ENCODE results near the gene GLI3. TPM values are rescaled to one million over a fixed set of nuclear protein-coding genes. Genes with fewer than 3 reads are reported as not detected.

GLI3 gene
- total and polyA plus RNA-seq, 2 of the 8 experiments (the other 6 are each of a cell fraction or from before 2014, with no cell fraction given): 8.0 to 31.1 TPM

DNA sequence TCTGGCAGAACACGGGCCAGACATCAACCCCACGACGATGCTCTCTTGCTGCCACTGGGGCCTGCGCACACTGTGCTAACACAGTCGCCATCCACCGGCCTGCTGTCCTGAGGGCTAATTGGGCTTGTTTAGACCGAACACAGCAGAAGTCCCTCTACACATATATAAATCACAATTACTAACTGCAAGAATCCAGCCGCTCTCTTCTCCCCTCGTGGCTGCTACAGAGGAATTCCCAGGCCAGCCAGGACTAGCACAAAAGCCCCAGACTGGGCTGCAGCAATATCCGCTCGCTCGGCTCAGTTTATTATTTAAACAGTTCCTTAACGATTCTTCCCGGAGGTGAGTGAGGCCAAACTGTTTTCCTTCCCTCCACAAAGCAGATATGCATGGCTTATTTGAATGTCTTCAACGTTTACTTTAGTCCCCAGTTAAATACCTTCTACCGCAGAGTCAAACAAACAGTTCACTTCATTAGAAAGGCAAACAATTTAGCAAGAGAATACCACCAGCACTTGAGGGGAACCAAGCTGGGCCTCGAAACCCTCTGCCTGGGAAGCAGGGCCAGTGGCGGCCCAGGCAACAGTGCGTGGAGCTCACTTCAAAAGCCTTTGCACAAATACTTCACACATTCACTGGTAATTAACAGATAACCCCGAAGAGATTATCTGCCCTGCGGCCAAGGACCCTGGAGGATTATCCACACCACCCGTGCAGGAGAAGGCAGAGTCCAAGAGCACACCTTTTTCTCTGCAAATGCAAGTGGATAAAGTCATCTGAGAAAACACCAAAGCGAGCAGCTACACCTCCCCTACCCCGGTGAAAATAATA is 145.3 kb downstream of the GLI3 start (continued):
- no peak for TF ChIP-seq EZH2 (IDR thresholded peaks at IDR 0.05; ENCODE audit: low read depth, low read length, severe bottlenecking)
- no peak for TF ChIP-seq SP4 (IDR thresholded peaks at IDR 0.05; ENCODE audit: low read length)
- no peak for TF ChIP-seq SRF (IDR thresholded peaks at IDR 0.05; ENCODE audit: low read depth, low read length)
- TF ChIP-seq ASH2L (IDR thresholded peaks at IDR 0.05; ENCODE audit: low read length): no peak
- TF ChIP-seq TAF7 (optimal IDR thresholded peaks at IDR 0.05; ENCODE audit: borderline replicate concordance, low read depth, low read length): no peak
- no peak for TF ChIP-seq HDAC6 (IDR thresholded peaks at IDR 0.05; ENCODE audit: low read depth, low read length)
- TF ChIP-seq, protein P1, sequence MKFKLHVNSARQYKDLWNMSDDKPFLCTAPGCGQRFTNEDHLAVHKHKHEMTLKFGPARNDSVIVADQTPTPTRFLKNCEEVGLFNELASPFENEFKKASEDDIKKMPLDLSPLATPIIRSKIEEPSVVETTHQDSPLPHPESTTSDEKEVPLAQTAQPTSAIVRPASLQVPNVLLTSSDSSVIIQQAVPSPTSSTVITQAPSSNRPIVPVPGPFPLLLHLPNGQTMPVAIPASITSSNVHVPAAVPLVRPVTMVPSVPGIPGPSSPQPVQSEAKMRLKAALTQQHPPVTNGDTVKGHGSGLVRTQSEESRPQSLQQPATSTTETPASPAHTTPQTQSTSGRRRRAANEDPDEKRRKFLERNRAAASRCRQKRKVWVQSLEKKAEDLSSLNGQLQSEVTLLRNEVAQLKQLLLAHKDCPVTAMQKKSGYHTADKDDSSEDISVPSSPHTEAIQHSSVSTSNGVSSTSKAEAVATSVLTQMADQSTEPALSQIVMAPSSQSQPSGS (IDR thresholded peaks at IDR 0.05; ENCODE audit: low read length): no peak
- peak in 1 of 2 experiments; percentile 58; a peak in 1 of 3 replicates for TF ChIP-seq EP300 (IDR thresholded peaks at IDR 0.05; ENCODE audit: borderline replicate concordance in 1 of 2, low read depth in 2 of 2, low read length in 2 of 2)
- no peak for TF ChIP-seq FOSL1 (IDR thresholded peaks at IDR 0.05; ENCODE audit: insufficient read depth, low read depth, low read length)
- TF ChIP-seq SP1 (IDR thresholded peaks at IDR 0.05; ENCODE audit: low read depth, low read length): peak; percentile 48; the same call in 1 of the 2 replicates
- no peak for TF ChIP-seq YY1 (IDR thresholded peaks at IDR 0.05; ENCODE audit: low read depth, low read length)
- peak; percentile 45; the same call in 1 of the 2 replicates for TF ChIP-seq TEAD4 (IDR thresholded peaks at IDR 0.05; ENCODE audit: low read depth, low read length)
- TF ChIP-seq, protein P2, sequence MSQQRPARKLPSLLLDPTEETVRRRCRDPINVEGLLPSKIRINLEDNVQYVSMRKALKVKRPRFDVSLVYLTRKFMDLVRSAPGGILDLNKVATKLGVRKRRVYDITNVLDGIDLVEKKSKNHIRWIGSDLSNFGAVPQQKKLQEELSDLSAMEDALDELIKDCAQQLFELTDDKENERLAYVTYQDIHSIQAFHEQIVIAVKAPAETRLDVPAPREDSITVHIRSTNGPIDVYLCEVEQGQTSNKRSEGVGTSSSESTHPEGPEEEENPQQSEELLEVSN (IDR thresholded peaks at IDR 0.05): no peak; the same call in 1 of the 2 replicates
- no peak for TF ChIP-seq NRF1 (IDR thresholded peaks at IDR 0.05; ENCODE audit: low read depth, low read length)
- TF ChIP-seq, protein P3, sequence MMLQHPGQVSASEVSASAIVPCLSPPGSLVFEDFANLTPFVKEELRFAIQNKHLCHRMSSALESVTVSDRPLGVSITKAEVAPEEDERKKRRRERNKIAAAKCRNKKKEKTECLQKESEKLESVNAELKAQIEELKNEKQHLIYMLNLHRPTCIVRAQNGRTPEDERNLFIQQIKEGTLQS (IDR thresholded peaks at IDR 0.05; ENCODE audit: insufficient read depth, low read depth, low read length): no peak
- no peak for TF ChIP-seq KDM4A (IDR thresholded peaks at IDR 0.05; ENCODE audit: low read depth, low read length, severe bottlenecking)
- no peak for TF ChIP-seq SIN3A (conservative IDR thresholded peaks at IDR 0.05 in 1 of 2, IDR thresholded peaks at IDR 0.05 in 1 of 2; ENCODE audit: low read depth in 1 of 2, low read length in 2 of 2)
- TF ChIP-seq, protein P4, sequence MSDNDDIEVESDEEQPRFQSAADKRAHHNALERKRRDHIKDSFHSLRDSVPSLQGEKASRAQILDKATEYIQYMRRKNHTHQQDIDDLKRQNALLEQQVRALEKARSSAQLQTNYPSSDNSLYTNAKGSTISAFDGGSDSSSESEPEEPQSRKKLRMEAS (IDR thresholded peaks at IDR 0.05): peak; percentile 5; the same call in 1 of the 2 replicates
- no peak for TF ChIP-seq CREB1 (IDR thresholded peaks at IDR 0.05)
- no peak for TF ChIP-seq CBX5 (IDR thresholded peaks at IDR 0.05; ENCODE audit: low read depth, low read length)
- no peak; a peak in 1 of 3 replicates for TF ChIP-seq POLR2A (IDR thresholded peaks at IDR 0.05; ENCODE audit: control extremely low read depth in 1 of 2, low read depth in 2 of 2, low read length in 2 of 2)
